ENCODE measurements around the gene CARMIL1.
"Not testable (repeated sequence)": the region's sequence is repeated elsewhere in the genome, so short reads cannot be mapped to it uniquely, and the experiment has no call there.

The CARMIL1 gene

GRCh38 chr6:25371037-25371347 is 91.8 kb downstream of the CARMIL1 start:
- no peak overlapping the region; the same call in 1 of the 2 replicates for H3K27ac ChIP-seq
- TF ChIP-seq CTCF (conservative IDR thresholded peaks at IDR 0.05), result no peak

- no peak for TF ChIP-seq CTCF (conservative IDR thresholded peaks at IDR 0.05)
These were observed 96.0 kb downstream of the CARMIL1 start for GRCh38 chr6:25375125-25375524.

GRCh38 chr6:25377664-25378063 is 98.5 kb downstream of the CARMIL1 start:
- TF ChIP-seq CTCF (conservative IDR thresholded peaks at IDR 0.05), result no peak
- no peak overlapping the region for H3K27ac ChIP-seq

More at GRCh38 chr6:25375125-25375524, 96.0 kb downstream of the CARMIL1 start:
- H3K27ac ChIP-seq, result no peak overlapping the region

GRCh38 chr6:25381077-25381476 is 101.9 kb downstream of the CARMIL1 start:
- no peak overlapping the region for H3K27ac ChIP-seq
- no peak for TF ChIP-seq CTCF (conservative IDR thresholded peaks at IDR 0.05)

- H3K27ac ChIP-seq, result not testable (repeated sequence)
These were observed 103.3 kb downstream of the CARMIL1 start for GRCh38 chr6:25382476-25382875.

- no peak overlapping the region for H3K27ac ChIP-seq
- TF ChIP-seq CTCF (conservative IDR thresholded peaks at IDR 0.05), result no peak
These were observed 105.1 kb downstream of the CARMIL1 start for GRCh38 chr6:25384234-25384633.

GRCh38 chr6:25384967-25385366 is 105.8 kb downstream of the CARMIL1 start:
- TF ChIP-seq CTCF (conservative IDR thresholded peaks at IDR 0.05), result no peak

GRCh38 chr6:25387483-25387882 is 108.3 kb downstream of the CARMIL1 start:
- H3K27ac ChIP-seq, result no peak overlapping the region
- TF ChIP-seq CTCF (conservative IDR thresholded peaks at IDR 0.05), result no peak

More at GRCh38 chr6:25384967-25385366, 105.8 kb downstream of the CARMIL1 start:
- no peak overlapping the region for H3K27ac ChIP-seq

Data from VCaP (cell line).